Measurements from ENCODE around the gene KAT8.

The KAT8 gene

GRCh38 chr16:31179747-31180459 is 62.4 kb downstream of the KAT8 start, which contains the start of gene FUS (continued):
- TF ChIP-seq ZSCAN4 (tag by site-specific recombination; IDR thresholded peaks at IDR 0.05): peak; percentile 50
- no peak for TF ChIP-seq SETDB1 (IDR thresholded peaks at IDR 0.05; ENCODE audit: insufficient read length, low read length)
- 0 out of 2 replicates have a peak, but pooled peaks have one; percentile 35 for TF ChIP-seq ZNF398 (tag by site-specific recombination; IDR thresholded peaks at IDR 0.05)
- TF ChIP-seq KLF8 (tag by site-specific recombination; IDR thresholded peaks at IDR 0.05): peak; percentile 82
- TF ChIP-seq ZBTB20 (tag by site-specific recombination; IDR thresholded peaks at IDR 0.05): 0 out of 2 replicates have a peak, but pooled peaks have one; percentile 12
- peak; percentile 75; the same call in 1 of the 2 replicates for TF ChIP-seq ZNF629 (tag by site-specific recombination; IDR thresholded peaks at IDR 0.05)
- TF ChIP-seq ZNF670 (tag by site-specific recombination; IDR thresholded peaks at IDR 0.05; ENCODE audit: low read depth): no peak
- TF ChIP-seq KLF9 (tag by site-specific recombination; IDR thresholded peaks at IDR 0.05; ENCODE audit: low read depth): peak; percentile 97
- no peak for TF ChIP-seq ZNF416 (tag by site-specific recombination; IDR thresholded peaks at IDR 0.05)
- peak; percentile 51 for TF ChIP-seq ZNF623 (tag by site-specific recombination; IDR thresholded peaks at IDR 0.05)
- no peak; the same call in 1 of the 2 replicates for TF ChIP-seq ZNF121 (tag by site-specific recombination; IDR thresholded peaks at IDR 0.05)
- peak; percentile 97 for TF ChIP-seq KLF16 (tag by site-specific recombination; IDR thresholded peaks at IDR 0.05)
- TF ChIP-seq ZNF580 (tag by site-specific recombination; IDR thresholded peaks at IDR 0.05): no peak
- TF ChIP-seq ZNF549 (tag by site-specific recombination; IDR thresholded peaks at IDR 0.05): no peak
- TF ChIP-seq ZEB2 (tag by site-specific recombination; IDR thresholded peaks at IDR 0.05): peak; percentile 52
- no peak for TF ChIP-seq HOXA7 (CRISPR knock-in tag; IDR thresholded peaks at IDR 0.05; ENCODE audit: borderline replicate concordance)
- TF ChIP-seq ZNF18 (tag by site-specific recombination; IDR thresholded peaks at IDR 0.05): peak; percentile 12; the same call in 1 of the 2 replicates
- TF ChIP-seq ZNF423 (tag by site-specific recombination; IDR thresholded peaks at IDR 0.05): no peak
- peak; percentile 92; the same call in 1 of the 2 replicates for TF ChIP-seq PRDM2 (tag by site-specific recombination; IDR thresholded peaks at IDR 0.05; ENCODE audit: borderline replicate concordance)
- TF ChIP-seq SALL2 (tag by site-specific recombination; IDR thresholded peaks at IDR 0.05; ENCODE audit: borderline replicate concordance): 0 out of 2 replicates have a peak, but pooled peaks have one; percentile 84
- peak; percentile 8; the same call in 1 of the 2 replicates for TF ChIP-seq ZBTB11 (tag by site-specific recombination; conservative IDR thresholded peaks at IDR 0.05; ENCODE audit: low read depth)

Measured in HEK293 (cell line).